ENCODE measurements around the gene GOLPH3.
"Not testable (repeated sequence)": the region's sequence is repeated elsewhere in the genome, so short reads cannot be mapped to it uniquely, and the experiment has no call there.

Gene GOLPH3

GRCh38 chr5:32174011-32174870 is at the start of gene GOLPH3:
Gene GOLPH3 (minus strand): TSS chr5:32174319. CDS start chr5:32174034, 285 bp downstream.
- Histone ChIP-seq H3K4me1 (peaks cover 22% of the 10 kb centered on the region), H3K9me3 (no peaks in the 10 kb centered on the region; the same call in 1 of the 2 replicates), H3K4me3 (peak within 1 kb of the TSS; percentile 96), H3K36me3 (replicated peaks) (peaks cover 30% of the 10 kb centered on the region), H3K27me3 (ENCODE audit: low read depth) (no peaks in the 10 kb centered on the region)
- in situ Hi-C loops (cut with MboI; ENCODE audit: low sequenced_read_pairs) = no loop called here
- DNase-seq (ENCODE audit: low spot score in 2 of 2) = peak; percentile 86 to 95

- Histone ChIP-seq H3K36me3 (replicated peaks) (no peaks in the 10 kb centered on the region; the same call in 1 of the 2 replicates), H3K4me3 (no peak overlapping the region), H3K9me3 (no peaks in the 10 kb centered on the region), H3K27me3 (ENCODE audit: low read depth) (no peaks in the 10 kb centered on the region), H3K4me1 (peaks cover 17% of the 10 kb centered on the region)
- peak; percentile 81 to 85 for DNase-seq (ENCODE audit: low spot score in 2 of 2)
- in situ Hi-C loops (cut with MboI; ENCODE audit: low sequenced_read_pairs) = no loop called here
Observed at GRCh38 chr5:32222723-32223470, 48.8 kb upstream of the GOLPH3 start.

GRCh38 chr5:32217886-32218396 is 43.8 kb upstream of the GOLPH3 start:
- H3K9me3 ChIP-seq = no peaks in the 10 kb centered on the region
- no peak overlapping the region for H3K4me3 ChIP-seq
- peak; percentile 40 to 55 for DNase-seq (ENCODE audit: low spot score in 2 of 2)
- no peaks in the 10 kb centered on the region for H3K36me3 ChIP-seq (replicated peaks)
- H3K4me1 ChIP-seq = peaks cover 12% of the 10 kb centered on the region
- in situ Hi-C loops (cut with MboI; ENCODE audit: low sequenced_read_pairs) = no loop called here
- no peaks in the 10 kb centered on the region for H3K27me3 ChIP-seq (ENCODE audit: low read depth)

DNA sequence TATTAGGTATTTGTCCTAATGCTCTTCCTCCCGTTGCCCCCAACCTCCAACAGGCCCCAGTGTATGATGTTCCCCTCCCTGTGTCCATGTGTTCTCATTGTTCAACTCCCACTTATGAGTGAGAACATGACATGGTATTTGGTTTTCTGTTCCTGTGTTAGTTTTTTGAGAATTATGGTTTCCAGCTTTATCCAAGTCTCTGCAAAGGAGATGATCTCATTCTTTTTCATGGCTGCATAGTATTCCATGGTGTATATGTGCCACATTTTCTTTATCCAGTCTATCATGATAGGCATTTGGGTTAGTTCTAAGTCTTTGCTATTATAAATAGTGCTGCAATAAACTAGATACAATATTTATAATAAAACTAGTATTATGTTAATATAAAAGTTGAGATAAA is 40.2 kb upstream of the GOLPH3 start:
- DNase-seq (ENCODE audit: low spot score in 2 of 2); H3K4me3 ChIP-seq; H3K9me3 ChIP-seq; in situ Hi-C loops (cut with MboI; ENCODE audit: low sequenced_read_pairs); H3K4me1 ChIP-seq; H3K27me3 ChIP-seq (ENCODE audit: low read depth); H3K36me3 ChIP-seq (replicated peaks): not testable (repeated sequence)

DNA sequence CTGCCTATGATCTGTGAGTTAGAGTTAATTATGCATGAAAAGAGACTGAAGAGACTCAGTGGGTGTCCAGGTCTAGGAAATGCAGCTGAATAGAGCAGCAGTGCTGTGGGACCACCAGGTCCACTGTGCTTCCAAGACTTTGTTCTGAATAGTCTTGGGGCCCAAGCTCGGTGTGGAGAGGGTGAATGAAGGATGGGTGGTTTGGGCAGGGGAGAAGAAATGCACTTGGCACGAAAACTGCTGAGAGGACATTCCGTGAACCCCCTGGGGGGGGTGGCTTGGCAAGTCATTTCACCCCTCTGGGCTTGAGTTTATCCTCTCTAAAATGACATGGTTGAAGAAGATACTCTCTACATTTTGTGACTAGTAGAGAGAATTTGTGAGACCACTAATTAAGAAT is 36.0 kb upstream of the GOLPH3 start:
- 0 out of 2 replicates have a peak, but pooled peaks cover 2% of the 10 kb centered on the region for H3K9me3 ChIP-seq
- DNase-seq (ENCODE audit: low spot score in 2 of 2) = no peak
- no peaks in the 10 kb centered on the region for H3K27me3 ChIP-seq (ENCODE audit: low read depth)
- H3K4me3 ChIP-seq = no peak overlapping the region
- in situ Hi-C loops (cut with MboI; ENCODE audit: low sequenced_read_pairs) = no loop called here
- no peaks in the 10 kb centered on the region for H3K36me3 ChIP-seq (replicated peaks)
- no peaks in the 10 kb centered on the region for H3K4me1 ChIP-seq

DNA sequence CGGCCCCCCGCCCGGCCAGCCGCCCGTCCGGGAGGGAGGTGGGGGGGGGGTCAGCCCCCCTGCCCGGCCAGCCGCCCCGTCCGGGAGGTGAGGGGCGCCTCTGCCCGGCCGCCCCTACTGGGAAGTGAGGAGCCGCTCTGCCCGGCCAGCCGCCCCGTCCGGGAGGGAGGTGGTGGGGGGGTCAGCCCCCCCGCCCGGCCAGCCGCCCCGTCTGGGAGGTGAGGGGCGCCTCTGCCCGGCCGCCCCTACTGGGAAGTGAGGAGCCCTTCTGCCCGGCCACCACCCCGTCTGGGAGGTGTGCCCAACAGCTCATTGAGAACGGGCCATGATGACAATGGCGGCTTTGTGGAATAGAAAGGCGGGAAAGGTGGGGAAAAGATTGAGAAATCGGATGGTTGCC is 34.7 kb upstream of the GOLPH3 start:
- in situ Hi-C loops (cut with MboI; ENCODE audit: low sequenced_read_pairs); DNase-seq (ENCODE audit: low spot score in 2 of 2); H3K9me3 ChIP-seq; H3K27me3 ChIP-seq (ENCODE audit: low read depth); H3K4me3 ChIP-seq; H3K36me3 ChIP-seq (replicated peaks); H3K4me1 ChIP-seq: not testable (repeated sequence)

DNA sequence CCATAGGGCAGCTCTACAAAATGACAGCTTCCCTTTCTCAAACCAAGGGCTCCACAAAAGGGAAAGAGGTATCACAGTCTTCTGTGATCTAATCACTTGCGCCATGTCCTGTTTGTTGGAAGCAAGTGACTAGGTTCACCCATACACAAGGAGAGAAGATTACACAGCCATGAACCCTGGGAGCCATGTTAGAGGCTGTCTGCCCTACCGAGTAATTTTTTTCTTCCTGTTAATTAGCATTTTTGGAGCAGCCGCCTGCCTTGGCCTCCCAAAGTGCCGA is 33.2 kb upstream of the GOLPH3 start:
- Histone ChIP-seq H3K4me1 (no peaks in the 10 kb centered on the region), H3K9me3 (0 out of 2 replicates have a peak, but pooled peaks cover 2% of the 10 kb centered on the region), H3K4me3 (no peak overlapping the region), H3K36me3 (replicated peaks) (no peaks in the 10 kb centered on the region), H3K27me3 (ENCODE audit: low read depth) (no peaks in the 10 kb centered on the region)
- in situ Hi-C loops (cut with MboI; ENCODE audit: low sequenced_read_pairs) = no loop called here
- no peak for DNase-seq (ENCODE audit: low spot score in 2 of 2)

DNA sequence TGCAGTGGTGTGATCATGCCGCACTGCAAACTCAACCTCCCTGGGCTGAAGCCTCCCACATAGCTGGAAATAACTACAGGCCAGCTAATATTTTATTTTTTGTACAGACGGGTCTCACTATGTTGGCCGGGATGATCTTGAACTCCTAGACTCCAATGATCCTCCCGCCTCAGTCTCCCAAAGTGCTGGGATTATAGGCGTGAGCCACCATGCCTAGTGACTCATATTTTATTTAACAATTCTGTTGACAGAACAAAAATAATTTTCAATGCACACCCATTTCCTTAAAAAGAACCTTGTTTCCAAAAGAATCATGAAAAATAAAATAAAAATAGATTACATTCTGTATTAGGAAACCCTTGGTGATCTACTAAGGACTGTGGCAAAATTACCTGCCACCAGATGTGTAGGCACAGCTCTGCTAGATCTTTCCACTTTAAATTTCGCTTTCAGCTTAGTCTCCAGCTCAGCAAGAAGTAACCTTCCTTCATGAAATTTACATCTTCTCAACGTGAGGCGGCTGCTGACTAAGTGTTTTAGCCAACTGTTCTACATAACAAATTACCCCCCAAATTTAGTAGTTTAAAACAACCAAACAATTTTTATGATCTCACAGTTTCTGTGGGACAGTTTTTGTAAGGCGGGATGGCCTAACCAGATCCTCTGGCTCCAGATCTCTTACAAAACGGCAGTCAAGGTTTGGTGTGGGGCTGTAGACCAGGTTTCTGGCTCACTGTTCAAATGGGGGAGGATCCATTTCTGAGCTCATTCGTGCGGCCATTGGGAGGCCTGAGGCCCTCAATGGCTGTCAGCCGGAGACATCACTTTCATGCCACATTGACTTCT is 32.6 kb upstream of the GOLPH3 start:
- no peaks in the 10 kb centered on the region for H3K36me3 ChIP-seq (replicated peaks)
- no peaks in the 10 kb centered on the region for H3K27me3 ChIP-seq (ENCODE audit: low read depth)
- no peak for DNase-seq (ENCODE audit: low spot score in 2 of 2)
- H3K4me3 ChIP-seq = no peak overlapping the region
- in situ Hi-C loops (cut with MboI; ENCODE audit: low sequenced_read_pairs) = no loop called here
- no peaks in the 10 kb centered on the region for H3K4me1 ChIP-seq
- H3K9me3 ChIP-seq = 0 out of 2 replicates have a peak, but pooled peaks cover 2% of the 10 kb centered on the region

- DNase-seq (ENCODE audit: low spot score in 2 of 2) = no peak
- 0 out of 2 replicates have a peak, but pooled peaks cover 2% of the 10 kb centered on the region for H3K9me3 ChIP-seq
- H3K4me1 ChIP-seq = no peaks in the 10 kb centered on the region
- no peaks in the 10 kb centered on the region for H3K27me3 ChIP-seq (ENCODE audit: low read depth)
- H3K4me3 ChIP-seq = no peak overlapping the region
- in situ Hi-C loops (cut with MboI; ENCODE audit: low sequenced_read_pairs) = no loop called here
- H3K36me3 ChIP-seq (replicated peaks) = no peaks in the 10 kb centered on the region
Observed at GRCh38 chr5:32206053-32206452, 31.9 kb upstream of the GOLPH3 start.

DNA sequence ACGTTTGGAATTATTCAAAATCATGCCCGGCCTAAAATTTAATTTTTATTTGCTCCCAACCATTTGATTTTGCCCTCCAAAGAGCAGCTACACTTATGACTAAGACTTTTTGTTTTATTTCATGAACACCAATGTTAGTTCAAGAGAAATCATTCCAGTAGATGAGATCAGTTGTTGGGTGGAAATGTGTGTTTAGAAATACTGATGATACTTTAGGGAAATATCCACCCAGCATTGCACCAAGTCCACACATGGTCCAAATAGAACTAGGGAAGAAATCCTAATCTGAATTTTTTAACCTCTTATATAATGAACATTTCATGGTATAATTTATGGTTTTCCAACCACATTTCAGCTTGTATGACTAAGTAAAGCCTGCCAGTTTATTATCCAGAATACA is 28.3 kb upstream of the GOLPH3 start:
- no peaks in the 10 kb centered on the region for H3K4me1 ChIP-seq
- in situ Hi-C loops (cut with MboI; ENCODE audit: low sequenced_read_pairs) = no loop called here
- no peaks in the 10 kb centered on the region for H3K36me3 ChIP-seq (replicated peaks)
- no peak overlapping the region for H3K4me3 ChIP-seq
- H3K9me3 ChIP-seq = 0 out of 2 replicates have a peak, but pooled peaks cover 2% of the 10 kb centered on the region
- DNase-seq (ENCODE audit: low spot score in 2 of 2) = no peak
- H3K27me3 ChIP-seq (ENCODE audit: low read depth) = no peaks in the 10 kb centered on the region

DNA sequence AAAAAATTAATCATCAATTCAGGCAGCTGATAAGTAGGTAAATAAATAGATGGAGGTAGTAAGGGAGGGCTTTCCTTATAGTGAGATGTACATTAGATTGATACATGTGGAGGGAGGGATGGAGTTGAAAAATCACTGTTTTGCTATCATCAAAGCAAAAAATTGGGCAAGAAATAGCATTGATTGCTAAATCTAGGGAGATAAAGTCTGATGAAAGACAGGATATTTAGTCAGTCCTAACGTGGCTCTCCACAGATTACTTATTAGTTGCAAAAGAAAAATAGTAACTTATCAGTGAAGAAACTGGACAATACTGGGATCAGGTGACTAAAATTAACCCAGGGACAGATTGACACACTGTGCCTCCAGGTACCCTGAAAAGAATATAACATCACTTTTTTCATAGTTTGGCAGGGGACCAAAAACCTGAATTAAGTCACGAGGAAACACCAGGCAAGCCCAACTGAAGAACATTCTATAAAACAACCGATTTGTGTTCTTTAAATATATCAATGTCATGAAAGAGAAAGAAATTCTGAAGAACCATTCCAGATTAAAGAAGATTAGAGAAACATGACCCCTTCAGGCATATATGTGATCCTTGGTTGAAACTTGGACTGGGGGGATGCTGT is 27.1 kb upstream of the GOLPH3 start:
- no peak overlapping the region for H3K4me3 ChIP-seq
- in situ Hi-C loops (cut with MboI; ENCODE audit: low sequenced_read_pairs) = no loop called here

DNA sequence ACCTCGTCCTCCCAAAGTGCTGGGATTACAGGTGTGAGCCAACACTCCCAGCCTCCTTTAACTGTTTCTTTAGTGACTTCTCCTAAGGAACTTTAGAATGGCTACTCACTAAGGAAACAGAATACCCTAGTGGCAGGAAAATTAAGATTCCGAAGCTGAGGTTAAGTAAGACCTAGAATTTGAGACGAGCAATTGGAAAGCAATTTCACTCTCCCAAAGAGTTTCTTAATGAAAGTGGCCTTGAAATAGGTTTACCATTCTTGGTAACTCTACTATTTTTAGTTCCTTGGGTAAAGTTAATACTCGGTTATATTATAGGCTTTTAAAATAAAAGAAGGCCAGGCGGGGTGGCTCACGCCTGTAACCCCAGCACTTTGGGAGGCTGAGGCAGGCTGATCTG is 22.9 kb upstream of the GOLPH3 start:
- Histone ChIP-seq H3K36me3 (replicated peaks) (no peaks in the 10 kb centered on the region), H3K4me1 (peaks cover 19% of the 10 kb centered on the region), H3K4me3 (no peak overlapping the region), H3K9me3 (no peaks in the 10 kb centered on the region), H3K27me3 (ENCODE audit: low read depth) (no peaks in the 10 kb centered on the region)
- in situ Hi-C loops (cut with MboI; ENCODE audit: low sequenced_read_pairs) = no loop called here
- DNase-seq (ENCODE audit: low spot score in 2 of 2) = no peak

More for the DNA sequence above, 27.1 kb upstream of the GOLPH3 start:
- peak in 1 of 2 experiments; percentile 34 for DNase-seq (ENCODE audit: low spot score in 2 of 2)
- no peaks in the 10 kb centered on the region for H3K36me3 ChIP-seq (replicated peaks)
- H3K9me3 ChIP-seq = no peaks in the 10 kb centered on the region
- no peaks in the 10 kb centered on the region for H3K27me3 ChIP-seq (ENCODE audit: low read depth)
- H3K4me1 ChIP-seq = no peaks in the 10 kb centered on the region

- H3K4me1 ChIP-seq = peaks cover 30% of the 10 kb centered on the region
- no peak overlapping the region for H3K4me3 ChIP-seq
- no peaks in the 10 kb centered on the region for H3K36me3 ChIP-seq (replicated peaks)
- H3K27me3 ChIP-seq (ENCODE audit: low read depth) = no peaks in the 10 kb centered on the region
- H3K9me3 ChIP-seq = no peaks in the 10 kb centered on the region
- in situ Hi-C loops (cut with MboI; ENCODE audit: low sequenced_read_pairs) = no loop called here
- DNase-seq (ENCODE audit: low spot score in 2 of 2) = no peak
Observed at GRCh38 chr5:32195265-32195664, 21.1 kb upstream of the GOLPH3 start.

Data from HAP-1 (cell line).